ENCODE data around the gene NR3C1. TPM values are rescaled to one million over a fixed set of nuclear protein-coding genes. Genes with fewer than 3 reads are reported as not detected.

Gene NR3C1
- total and polyA plus RNA-seq, 2 of the 4 experiments (the other 2 are of a cell fraction): 13.7 to 77.4 TPM

GRCh38 chr5:143322176-143322575 lies 81.3 kb downstream of the NR3C1 start:
- no peak overlapping the region for H3K56ac ChIP-seq (ENCODE audit: extremely low read depth, insufficient read depth, low read length)
- H3K18ac ChIP-seq (ENCODE audit: low read depth, low read length): no peak overlapping the region
- no peaks in the 10 kb centered on the region for H3K9me3 ChIP-seq (ENCODE audit: control insufficient read depth, insufficient read depth, low read length)
- no peak overlapping the region for H3K4me3 ChIP-seq (ENCODE audit: insufficient read depth, low read depth, low read length)
- H4K5ac ChIP-seq (ENCODE audit: low read depth, low read length): no peak overlapping the region
- no TSS peak for BruUV-seq (replicated peaks)
- no peak overlapping the region for H2AFZ ChIP-seq (replicated peaks; ENCODE audit: low read length, poor library complexity)
- no peak overlapping the region for H3K23ac ChIP-seq (ENCODE audit: low read depth, low read length)
- no peak overlapping the region for H2BK120ac ChIP-seq (ENCODE audit: low read depth, low read length)
- H3K14ac ChIP-seq (replicated peaks; ENCODE audit: low read depth, low read length): no peak overlapping the region
- peaks cover 23 to 78% of the 10 kb centered on the region in 2 experiments for H3K79me1 ChIP-seq (ENCODE audit: low read depth in 1 of 2, low read length in 2 of 2)
- POLR2A ChIA-PET (ENCODE audit: unreplicated experiment): no interaction called here
- ATAC-seq (ENCODE audit: low read depth) (no peak), DNase-seq (no peak)
- no peak overlapping the region for H3K4me2 ChIP-seq (ENCODE audit: low read depth, low read length)
- TF ChIP-seq FOS (IDR thresholded peaks at IDR 0.05; ENCODE audit: low read depth, low read length) (no peak), SMC3 (IDR thresholded peaks at IDR 0.05; ENCODE audit: low read depth, low read length) (no peak), RAD21 (IDR thresholded peaks at IDR 0.05; ENCODE audit: low read length) (no peak), MAZ (IDR thresholded peaks at IDR 0.05; ENCODE audit: borderline replicate concordance, low read depth, low read length) (no peak)
- in situ Hi-C loops (cut with MboI; ENCODE audit: low sequenced_read_pairs): no loop called here
- CTCF ChIA-PET: interaction anchor here (0.9 to 1.2 kb wide), 2 partner anchors 9 to 849 kb away, joined by 3 read pairs; no protein-coding TSS in a partner anchor
- no peak overlapping the region for H3K27ac ChIP-seq (ENCODE audit: insufficient read depth, low read length)
- H3K9ac ChIP-seq (ENCODE audit: low read depth, low read length): no peak overlapping the region
- H2AK5ac ChIP-seq (ENCODE audit: low read depth, low read length): no peak overlapping the region
- H2BK20ac ChIP-seq (ENCODE audit: low read depth, low read length): no peak overlapping the region
- intact Hi-C loops (cut with micrococcal nuclease): no loop called here
- H2AK9ac ChIP-seq (replicated peaks; ENCODE audit: low read depth, low read length, poor library complexity): no peak overlapping the region
- H4K20me1 ChIP-seq (ENCODE audit: insufficient read depth, low read length): peaks cover 24% of the 10 kb centered on the region; the same call in 1 of the 2 replicates
- H3K9me1 ChIP-seq (ENCODE audit: insufficient read depth, low read length): no peaks in the 10 kb centered on the region
- no CpG with 5 or more reads among the region's 1 CpG for WGBS, 2 experiments (ENCODE audit: extremely low coverage in 2 of 2, insufficient read length in 1 of 2)
- H2BK15ac ChIP-seq (ENCODE audit: low read depth, low read length): no peak overlapping the region
- no peak overlapping the region for H4K8ac ChIP-seq (ENCODE audit: low read depth in 2 of 2, low read length in 2 of 2)
- H3K36me3 ChIP-seq (ENCODE audit: control insufficient read depth, insufficient read depth, low read length): no peaks in the 10 kb centered on the region; the same call in 1 of the 2 replicates
- H4K91ac ChIP-seq (ENCODE audit: insufficient read depth, low read depth, low read length): no peak overlapping the region
- peaks cover 3% of the 10 kb centered on the region; the same call in 1 of the 2 replicates for H3K4me1 ChIP-seq (ENCODE audit: control insufficient read depth, insufficient read depth, low read length)
- no peaks in the 10 kb centered on the region for H3K27me3 ChIP-seq (ENCODE audit: control insufficient read depth, insufficient read depth, low read length)
- H2BK5ac ChIP-seq (ENCODE audit: low read depth, low read length, poor library complexity, severe bottlenecking): no peak overlapping the region
- dilution Hi-C loops (cut with HindIII; ENCODE audit: low sequenced_read_pairs, unreplicated experiment): no loop called here
- H3K4ac ChIP-seq (ENCODE audit: low read depth, low read length): no peak overlapping the region
